Thymus (tissue), 11 donors: ENCODE data around the gene COMTD1. TPM values are rescaled to one million over a fixed set of nuclear protein-coding genes. Genes with fewer than 3 reads are reported as not detected.
"Not testable (repeated sequence)": the region's sequence is repeated elsewhere in the genome, so short reads cannot be mapped to it uniquely, and the experiment has no call there.

Experiments
- DNase-seq, 9 donors: peaks; one replicate each; pipeline ENCODE4 v3.0.0-alpha.2; 2013; ENCODE audit warnings: low spot score in 9 of 9, low read depth in 6 of 9, missing footprints in 1 of 9
- H3K27ac ChIP-seq, 2 donors: one replicate each; pipeline ENCODE4 v1.5.1; 2013; ENCODE audit warnings: control low read depth in 1 of 2, low read depth in 1 of 2, low read length in 1 of 2, mild to moderate bottlenecking in 1 of 2, moderate library complexity in 1 of 2
- H3K27me3 ChIP-seq, 2 donors: one replicate each; pipeline ENCODE4 v1.5.1; 2013; ENCODE audit warnings: low read length in 1 of 2; ENCODE audit not compliant: control insufficient read depth in 2 of 2, insufficient read depth in 1 of 2
- H3K36me3 ChIP-seq, 2 donors: one replicate each; pipeline ENCODE4 v1.5.1; 2013; ENCODE audit warnings: low read length in 1 of 2, mild to moderate bottlenecking in 1 of 2, moderate library complexity in 1 of 2; ENCODE audit not compliant: control insufficient read depth in 2 of 2, insufficient read depth in 2 of 2
- H3K4me1 ChIP-seq, 2 donors: one replicate each; pipeline ENCODE4 v1.5.1; 2013; ENCODE audit warnings: low read length in 2 of 2; ENCODE audit not compliant: control insufficient read depth in 2 of 2, insufficient read depth in 2 of 2
- H3K4me3 ChIP-seq, 2 donors: one replicate each; pipeline ENCODE4 v1.5.1; 2013; ENCODE audit warnings: low read length in 2 of 2, control low read depth in 1 of 2, mild to moderate bottlenecking in 1 of 2
- H3K9me3 ChIP-seq, 2 donors: one replicate each; pipeline ENCODE4 v1.5.1; 2013; ENCODE audit warnings: low read length in 1 of 2, mild to moderate bottlenecking in 1 of 2; ENCODE audit not compliant: control insufficient read depth in 2 of 2, insufficient read depth in 1 of 2
- WGBS: extraction: QIAGEN DNeasy Blood & Tissue Kit; methylation state at CpG from one replicate; pipeline ENCODE4 v1.1.7; 2013; 5-methylcytosine and 5-hydroxymethylcytosine counted together
- polyA plus RNA-seq: library from polyadenylated mRNA; stranded (reverse); fragments of 200-250 nt; gene quantifications from one replicate; pipeline ENCODE4 v1.2.3, GENCODE V29; 2013
- total RNA-seq: library from RNA; stranded (reverse); fragments of 120-200 nt; gene quantifications from one replicate; pipeline ENCODE4 v1.2.4, GENCODE V29; 2013
- donor health status: healthy.

COMTD1 gene
- total and polyA plus RNA-seq, 2 donors = 11.8 to 40.7 TPM

GRCh38 chr10:75205908-75206307 lies 29.8 kb downstream of the COMTD1 start:
- Histone ChIP-seq H3K4me3 (no peak overlapping the region), H3K36me3 (no peaks in the 10 kb centered on the region), H3K27ac (no peak overlapping the region), H3K9me3 (no peaks in the 10 kb centered on the region), H3K4me1 (peaks cover 4 to 8% of the 10 kb centered on the region in 2 donors), H3K27me3 (no peaks in the 10 kb centered on the region)
- 96% methylated on average over 2 of the region's 2 CpGs for WGBS
- DNase-seq = no peak

GRCh38 chr10:75203724-75204123 lies 32.0 kb downstream of the COMTD1 start:
- WGBS = 97% methylated on average over 5 of the region's 5 CpGs
- Histone ChIP-seq H3K36me3 (no peaks in the 10 kb centered on the region), H3K27me3 (no peaks in the 10 kb centered on the region), H3K4me3 (no peak overlapping the region), H3K9me3 (no peaks in the 10 kb centered on the region), H3K4me1 (no peaks in the 10 kb centered on the region), H3K27ac (no peak overlapping the region)
- no peak for DNase-seq

- WGBS = 94% methylated on average over 11 of the region's 11 CpGs
- not testable (repeated sequence) for H3K27me3 ChIP-seq, H3K4me3 ChIP-seq, H3K27ac ChIP-seq, H3K4me1 ChIP-seq, H3K9me3 ChIP-seq, H3K36me3 ChIP-seq, DNase-seq
Observed at GRCh38 chr10:75203046-75203620, 32.6 kb downstream of the COMTD1 start.

GRCh38 chr10:75202321-75203045 lies 33.3 kb downstream of the COMTD1 start:
- Histone ChIP-seq H3K4me1 (no peaks in the 10 kb centered on the region), H3K27ac (no peak overlapping the region), H3K9me3 (no peaks in the 10 kb centered on the region), H3K27me3 (no peaks in the 10 kb centered on the region), H3K4me3 (no peak overlapping the region), H3K36me3 (no peaks in the 10 kb centered on the region)
- WGBS = 89% methylated on average over 1 of the region's 1 CpG
- DNase-seq = no peak

- Histone ChIP-seq H3K4me1 (no peaks in the 10 kb centered on the region), H3K4me3 (no peak overlapping the region), H3K27me3 (no peaks in the 10 kb centered on the region), H3K9me3 (no peaks in the 10 kb centered on the region), H3K27ac (no peak overlapping the region), H3K36me3 (no peaks in the 10 kb centered on the region)
- WGBS = 93% methylated on average over 9 of the region's 9 CpGs
- DNase-seq = no peak
Observed at GRCh38 chr10:75201793-75202307, 33.9 kb downstream of the COMTD1 start.

- H3K4me1 ChIP-seq, H3K4me3 ChIP-seq, H3K36me3 ChIP-seq, DNase-seq, H3K27me3 ChIP-seq, H3K9me3 ChIP-seq, H3K27ac ChIP-seq: not testable (repeated sequence)
- WGBS = 97% methylated on average over 6 of the region's 6 CpGs
Observed at GRCh38 chr10:75199949-75200348, 35.8 kb downstream of the COMTD1 start.

GRCh38 chr10:75197906-75198305 lies 37.9 kb downstream of the COMTD1 start:
- Histone ChIP-seq H3K27ac (no peak overlapping the region), H3K27me3 (no peaks in the 10 kb centered on the region), H3K4me1 (no peaks in the 10 kb centered on the region), H3K4me3 (no peak overlapping the region), H3K9me3 (no peaks in the 10 kb centered on the region), H3K36me3 (no peaks in the 10 kb centered on the region)
- DNase-seq = no peak
- WGBS = 95% methylated on average over 2 of the region's 2 CpGs

- Histone ChIP-seq H3K27ac (no peak overlapping the region), H3K27me3 (no peaks in the 10 kb centered on the region), H3K36me3 (no peaks in the 10 kb centered on the region), H3K4me1 (no peaks in the 10 kb centered on the region), H3K4me3 (no peak overlapping the region), H3K9me3 (no peaks in the 10 kb centered on the region)
- WGBS = 99% methylated on average over 3 of the region's 3 CpGs
- no peak for DNase-seq
Observed at GRCh38 chr10:75197066-75197465, 38.7 kb downstream of the COMTD1 start.

- Histone ChIP-seq H3K27ac (no peak overlapping the region), H3K27me3 (no peaks in the 10 kb centered on the region), H3K4me3 (no peak overlapping the region), H3K9me3 (no peaks in the 10 kb centered on the region), H3K4me1 (no peaks in the 10 kb centered on the region), H3K36me3 (no peaks in the 10 kb centered on the region)
- DNase-seq = no peak
- WGBS = 97% methylated on average over 6 of the region's 6 CpGs
Observed at GRCh38 chr10:75195035-75195763, 40.6 kb downstream of the COMTD1 start.
